Stomach (tissue), 4 donors: ENCODE results near the gene CRY2.

Experiments
- EP300 ChIP-seq: sonication (generic); formaldehyde crosslinking; IDR thresholded peaks from one replicate; pipeline ENCODE4 v1.6.1; 2017; ENCODE audit warnings: antibody characterized with exemption
- POLR2A ChIP-seq, 4 donors: fragments of 450-650 bp; IDR thresholded peaks; one replicate each; pipeline ENCODE4 v1.6.1; 2016; ENCODE audit warnings: antibody characterized with exemption in 4 of 4, control low read depth in 2 of 4, mild to moderate bottlenecking in 1 of 4, moderate library complexity in 1 of 4
- POLR2AphosphoS5 ChIP-seq, 3 donors: sonication (generic); formaldehyde crosslinking; IDR thresholded peaks; one replicate each; pipeline ENCODE4 v1.6.1; 2016; ENCODE audit warnings: antibody characterized with exemption in 3 of 3
- TF ChIP-seq, protein P1 (sequence below), 7 experiments: fragments of 450-650 bp in 4 of 7; fragments of 200-600 bp in 3 of 7; sonication (generic) in 3 of 7; IDR thresholded peaks; one replicate each; pipeline ENCODE4 v1.5.1; 2016 to 2019; ENCODE audit warnings: antibody characterized with exemption in 7 of 7, control low read depth in 2 of 7, mild to moderate bottlenecking in 1 of 7

DNA sequence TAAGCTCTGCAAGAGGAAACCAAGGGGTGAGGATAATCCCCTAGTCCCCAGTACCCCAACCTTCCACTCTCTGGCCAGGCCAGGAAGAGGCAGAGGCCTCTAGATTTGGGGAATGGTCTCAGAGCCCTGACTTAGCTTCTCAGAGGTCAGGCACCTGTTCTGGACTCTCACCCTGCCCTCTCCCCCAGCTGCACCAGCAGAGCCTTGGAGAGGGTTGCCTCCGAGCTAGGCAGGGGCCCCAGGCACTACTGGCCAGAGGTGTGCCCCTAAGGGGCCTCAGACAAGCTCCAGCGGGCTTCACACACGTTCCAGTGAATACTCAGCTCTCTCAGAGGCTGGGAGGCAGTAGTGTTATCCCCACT is 51.8 kb downstream of the CRY2 start:
- TF ChIP-seq, protein P1, sequence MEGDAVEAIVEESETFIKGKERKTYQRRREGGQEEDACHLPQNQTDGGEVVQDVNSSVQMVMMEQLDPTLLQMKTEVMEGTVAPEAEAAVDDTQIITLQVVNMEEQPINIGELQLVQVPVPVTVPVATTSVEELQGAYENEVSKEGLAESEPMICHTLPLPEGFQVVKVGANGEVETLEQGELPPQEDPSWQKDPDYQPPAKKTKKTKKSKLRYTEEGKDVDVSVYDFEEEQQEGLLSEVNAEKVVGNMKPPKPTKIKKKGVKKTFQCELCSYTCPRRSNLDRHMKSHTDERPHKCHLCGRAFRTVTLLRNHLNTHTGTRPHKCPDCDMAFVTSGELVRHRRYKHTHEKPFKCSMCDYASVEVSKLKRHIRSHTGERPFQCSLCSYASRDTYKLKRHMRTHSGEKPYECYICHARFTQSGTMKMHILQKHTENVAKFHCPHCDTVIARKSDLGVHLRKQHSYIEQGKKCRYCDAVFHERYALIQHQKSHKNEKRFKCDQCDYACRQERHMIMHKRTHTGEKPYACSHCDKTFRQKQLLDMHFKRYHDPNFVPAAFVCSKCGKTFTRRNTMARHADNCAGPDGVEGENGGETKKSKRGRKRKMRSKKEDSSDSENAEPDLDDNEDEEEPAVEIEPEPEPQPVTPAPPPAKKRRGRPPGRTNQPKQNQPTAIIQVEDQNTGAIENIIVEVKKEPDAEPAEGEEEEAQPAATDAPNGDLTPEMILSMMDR (IDR thresholded peaks at IDR 0.05), result no peak
- TF ChIP-seq EP300 (no peak), POLR2A (IDR thresholded peaks at IDR 0.05) (no peak), POLR2AphosphoS5 (IDR thresholded peaks at IDR 0.05) (no peak)
